GM18505 (cell line): ENCODE data around the gene VPS4B.
"Not testable (repeated sequence)": the region's sequence is repeated elsewhere in the genome, so short reads cannot be mapped to it uniquely, and the experiment has no call there.

Source experiments
- ATAC-seq: cut with Tn5 transposase; IDR thresholded peaks from one replicate; pipeline ENCODE4 v1.9.1; 2021; ENCODE audit not compliant: unreplicated experiment
- POLR2A ChIP-seq: IDR thresholded peaks from 4 replicates; pipeline ENCODE4 v1.6.1; 2011; ENCODE audit warnings: borderline replicate concordance; ENCODE audit not compliant: insufficient read depth, insufficient read length; ENCODE audit errors: extremely low read depth

The VPS4B gene

GRCh38 chr18:63376538-63376937 is 45.7 kb downstream of the VPS4B start:
- no peak for ATAC-seq
- TF ChIP-seq POLR2A = no peak

DNA sequence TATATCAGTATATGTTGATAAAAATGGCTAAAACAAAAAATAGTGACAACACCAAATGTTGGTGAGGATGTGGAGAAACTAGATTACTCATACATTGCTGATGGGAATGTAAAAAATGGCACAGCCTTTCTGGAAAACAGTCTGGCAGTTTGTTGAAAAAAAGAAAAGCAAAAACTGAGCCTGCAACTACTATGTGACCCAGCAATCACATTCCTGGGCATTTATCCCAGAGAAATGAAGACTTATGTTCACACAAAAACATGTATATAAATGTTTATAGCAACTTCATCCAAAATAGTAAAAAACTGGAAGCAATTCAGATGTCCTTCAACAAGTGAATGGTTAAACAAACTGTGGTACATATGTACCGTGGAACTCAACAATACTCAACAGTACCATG is 47.7 kb downstream of the VPS4B start:
- TF ChIP-seq POLR2A = no peak
- no peak for ATAC-seq

GRCh38 chr18:63373161-63373560 is 49.1 kb downstream of the VPS4B start:
- no peak for ATAC-seq
- TF ChIP-seq POLR2A = no peak

GRCh38 chr18:63368611-63369010 is 53.7 kb downstream of the VPS4B start:
- no peak for TF ChIP-seq POLR2A
- no peak for ATAC-seq

- peak; percentile 88 for ATAC-seq
- peak; percentile 81 for TF ChIP-seq POLR2A
These were observed 55.0 kb downstream of the VPS4B start, which contains the start of gene KDSR for GRCh38 chr18:63367053-63367953. Gene KDSR, minus strand, starts transcription at chr18:63367206. Its CDS starts 88 bp downstream, at chr18:63367118.

DNA sequence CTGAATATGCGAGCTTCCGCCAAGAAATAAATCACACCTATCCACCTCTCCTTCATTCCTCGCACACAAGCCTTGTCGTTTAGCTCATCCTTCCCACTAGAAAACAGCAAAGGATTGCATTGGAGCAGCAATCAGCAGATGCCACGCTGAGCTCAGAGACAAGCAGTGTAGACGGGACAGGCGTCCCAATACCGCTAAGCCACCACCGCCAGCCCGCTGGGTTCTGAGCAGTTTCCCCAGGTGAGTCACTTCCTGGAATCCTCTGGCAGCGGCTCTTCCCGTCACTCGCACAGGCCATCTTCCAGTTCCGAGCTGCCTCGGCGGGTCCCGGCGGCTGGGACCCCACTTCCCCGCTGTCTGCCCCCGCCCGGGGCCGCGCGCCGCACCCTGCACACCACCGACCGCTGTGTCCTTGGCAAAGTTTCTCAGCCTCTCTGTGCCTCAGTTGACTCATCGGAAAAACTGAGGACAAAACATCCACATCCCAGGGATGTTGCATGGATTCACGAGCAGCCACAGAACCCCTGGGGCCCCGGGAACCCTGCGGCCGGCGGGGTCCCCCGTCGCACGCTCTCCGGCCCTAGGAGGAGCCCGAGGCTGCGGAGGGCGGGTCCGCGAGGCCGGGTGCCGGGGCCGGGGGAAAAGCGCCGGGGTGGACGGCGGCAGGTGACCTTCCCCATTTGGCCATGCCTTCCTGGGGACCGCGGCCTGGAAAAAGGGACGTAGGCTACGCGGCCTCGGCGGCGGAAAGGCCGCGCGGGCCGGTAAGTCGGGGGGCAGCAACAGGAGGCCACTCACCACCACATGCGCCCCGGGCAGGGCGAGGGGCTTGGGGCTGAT is 55.8 kb downstream of the VPS4B start:
- peak; percentile 30 for ATAC-seq
- TF ChIP-seq POLR2A = no peak

DNA sequence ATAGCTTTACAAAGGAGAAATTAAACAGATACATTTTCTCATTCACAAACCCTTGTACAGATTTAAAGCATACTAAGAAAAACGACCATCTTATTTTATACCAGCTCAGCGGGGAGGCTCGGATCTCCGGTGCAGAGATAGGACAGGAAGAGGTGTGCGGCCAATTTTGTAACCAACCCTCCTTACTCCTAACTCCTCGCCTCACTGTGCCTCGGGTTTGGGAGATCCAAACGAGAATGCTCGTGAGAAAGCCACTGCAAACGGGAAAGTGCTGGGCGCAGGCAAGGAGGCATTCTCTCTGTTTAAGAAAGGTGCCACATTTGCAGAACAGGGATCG is 56.4 kb downstream of the VPS4B start:
- no peak for ATAC-seq
- no peak for TF ChIP-seq POLR2A

DNA sequence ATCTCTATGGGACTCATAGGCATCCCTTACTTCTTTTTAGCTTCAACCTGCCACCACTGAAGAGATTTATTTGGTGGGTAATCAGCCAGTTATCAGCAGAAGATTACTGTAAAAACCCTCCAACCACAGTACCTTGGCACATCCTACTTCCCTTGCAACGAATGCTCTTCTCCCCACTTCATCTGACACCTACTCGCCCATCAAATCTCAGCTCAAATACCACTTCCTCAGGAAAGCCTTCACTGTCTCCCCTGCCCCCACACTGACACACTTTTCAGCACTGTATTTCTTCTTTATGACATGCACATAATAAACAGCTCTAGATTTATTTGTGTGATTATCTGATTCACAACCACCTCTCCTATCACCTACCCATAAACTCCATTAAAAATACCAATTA is 58.3 kb downstream of the VPS4B start:
- no peak for ATAC-seq
- TF ChIP-seq POLR2A = no peak

DNA sequence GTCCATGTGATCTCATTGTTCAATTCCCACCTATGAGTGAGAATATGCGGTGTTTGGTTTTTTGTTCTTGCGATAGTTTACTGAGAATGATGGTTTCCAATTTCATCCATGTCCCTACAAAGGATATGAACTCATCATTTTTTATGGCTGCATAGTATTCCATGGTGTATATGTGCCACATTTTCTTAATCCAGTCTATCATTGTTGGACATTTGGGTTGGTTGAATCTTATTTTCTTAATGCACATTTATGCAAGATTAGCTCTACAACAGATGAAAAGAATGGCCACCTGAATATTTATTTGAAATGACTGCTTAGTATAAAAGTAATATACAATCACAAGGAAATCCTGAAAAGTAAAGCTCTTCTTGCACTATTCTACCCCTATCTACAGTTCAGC is 58.9 kb downstream of the VPS4B start:
- not testable (repeated sequence) for ATAC-seq

GRCh38 chr18:63356272-63356896 is 65.9 kb downstream of the VPS4B start:
- no peak for TF ChIP-seq POLR2A
- ATAC-seq = no peak

DNA sequence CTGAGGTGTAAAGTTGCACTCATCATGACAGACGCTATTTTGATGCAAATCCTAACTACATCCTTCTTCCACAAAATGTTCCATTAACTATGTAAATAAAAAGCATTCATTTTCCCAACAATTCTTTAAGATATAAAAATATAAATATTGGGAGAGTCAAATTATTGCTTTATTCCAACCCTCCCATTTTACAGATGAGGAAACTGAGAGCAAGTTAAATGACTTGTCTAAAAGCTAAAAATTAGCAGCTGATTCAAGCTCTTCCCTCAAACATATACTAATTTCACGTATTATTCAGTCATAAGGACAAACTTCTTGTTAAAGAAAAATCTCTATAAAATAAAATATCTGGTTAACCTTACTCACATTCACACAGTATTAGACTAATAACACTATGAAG is 72.0 kb downstream of the VPS4B start:
- ATAC-seq = no peak
- no peak for TF ChIP-seq POLR2A

- TF ChIP-seq POLR2A = no peak
- no peak for ATAC-seq
These were observed 73.7 kb downstream of the VPS4B start for GRCh38 chr18:63348508-63349136.
